B cell (primary cell): ENCODE data around the gene PDE11A. TPM values are rescaled to one million over a fixed set of nuclear protein-coding genes. Genes with fewer than 3 reads are reported as not detected.

ENCODE experiments used
- ATAC-seq: fragments of 200-7000 bp; cut with Tn5 transposase; one replicate; pipeline ENCODE4 v1.10.0; 2021; ENCODE audit warnings: low read depth, mild to moderate bottlenecking, moderate number of reproducible peaks, moderate library complexity
- CTCF ChIA-PET: fragments of 350-600 bp; sonication (Branson Sonifier 250); formaldehyde crosslinking; loops from one replicate; lab custom pipeline; 2021; ENCODE audit warnings: antibody characterized with exemption, inconsistent platforms; lab: Charles Lee
- POLR2A ChIA-PET: fragments of 350-600 bp; sonication (Branson Sonifier 250); formaldehyde crosslinking; loops from one replicate; lab custom pipeline; 2021; ENCODE audit warnings: antibody characterized with exemption; lab: Charles Lee
- DNase-seq: peaks from one replicate; pipeline ENCODE4 v3.0.0; 2013
- H2AFZ ChIP-seq: 2 replicates; pipeline ENCODE4 v1.6.1; 2012; ENCODE audit warnings: mild to moderate bottlenecking, low read depth, low read length; ENCODE audit not compliant: insufficient read depth, poor library complexity, severe bottlenecking
- H3K27ac ChIP-seq, 2 donors: 1 replicate in 1 of 2; 2 replicates in 1 of 2; pipeline ENCODE4 v1.5.1; 2012 to 2013; ENCODE audit warnings: low read length in 2 of 2, mild to moderate bottlenecking in 2 of 2, moderate library complexity in 1 of 2
- H3K27me3 ChIP-seq, 4 experiments: fragments of 200-600 bp in 1 of 4; sonication (generic) in 1 of 4; replicated peaks in 1 of 4; 1 replicate in 2 of 4; 2 replicates in 2 of 4; pipeline versions ENCODE4 v1.6.1 to v1.7.0; 2013 to 2016; ENCODE audit warnings: low read length in 3 of 4, mild to moderate bottlenecking in 2 of 4, mixed read lengths in 1 of 4, moderate library complexity in 1 of 4; ENCODE audit not compliant: insufficient read depth in 4 of 4, control insufficient read depth in 3 of 4; ENCODE audit errors: control extremely low read depth in 1 of 4
- H3K36me3 ChIP-seq, 2 experiments: replicated peaks in 1 of 2; 1 replicate in 1 of 2; 2 replicates in 1 of 2; pipeline versions ENCODE4 v1.6.1 to v1.7.1; 2013; ENCODE audit warnings: low read length in 1 of 2; ENCODE audit not compliant: insufficient read depth in 2 of 2, control insufficient read depth in 1 of 2; ENCODE audit errors: control extremely low read depth in 1 of 2, extremely low read depth in 1 of 2
- H3K4me1 ChIP-seq, 2 donors: fragments of 200-600 bp in 1 of 2; sonication (generic) in 1 of 2; 1 replicate in 1 of 2; 2 replicates in 1 of 2; pipeline versions ENCODE4 v1.5.1 to v1.6.1; 2013 to 2017; ENCODE audit warnings: low read length in 2 of 2; ENCODE audit not compliant: control insufficient read depth in 2 of 2, insufficient read depth in 2 of 2
- H3K4me2 ChIP-seq: replicated peaks from 2 replicates; pipeline ENCODE3; 2012; ENCODE audit warnings: mild to moderate bottlenecking, low read depth, low read length; ENCODE audit not compliant: poor library complexity, severe bottlenecking
- H3K4me3 ChIP-seq, 5 experiments: fragments of 200-600 bp in 1 of 5; sonication (generic) in 1 of 5; 1 replicate in 3 of 5; 2 replicates in 2 of 5; pipeline versions ENCODE4 v1.5.1 to v1.7.0; 2011 to 2016; ENCODE audit warnings: low read length in 4 of 5, mild to moderate bottlenecking in 4 of 5, low read depth in 2 of 5, control low read depth in 1 of 5, moderate library complexity in 1 of 5; ENCODE audit not compliant: insufficient read depth in 1 of 5; ENCODE audit errors: control extremely low read depth in 1 of 5, extremely low read depth in 1 of 5
- H3K79me2 ChIP-seq: fragments of 200-600 bp; sonication (generic); one replicate; pipeline ENCODE4 v1.6.0; 2016; ENCODE audit warnings: low read length; ENCODE audit not compliant: control insufficient read depth, insufficient read depth
- H3K9ac ChIP-seq: fragments of 200-600 bp; sonication (generic); 2 replicates; pipeline ENCODE4 v1.6.1; 2017; ENCODE audit warnings: mild to moderate bottlenecking, low read length, moderate library complexity
- H3K9me3 ChIP-seq, 3 donors: one replicate each; pipeline versions ENCODE4 v1.6.1 to v1.7.1; 2013; ENCODE audit warnings: low read length in 2 of 3; ENCODE audit not compliant: control insufficient read depth in 2 of 3, insufficient read depth in 1 of 3; ENCODE audit errors: control extremely low read depth in 1 of 3
- H4K20me1 ChIP-seq: 2 replicates; pipeline ENCODE4 v1.6.0; 2012; ENCODE audit warnings: mild to moderate bottlenecking, low read length; ENCODE audit not compliant: insufficient read depth, control insufficient read depth, poor library complexity, severe bottlenecking
- H3K27ac Mint-ChIP-seq: one replicate; pipeline ENCODE4 v1.8.0; 2021; ENCODE audit warnings: mixed read lengths
- H3K27me3 Mint-ChIP-seq: one replicate; pipeline ENCODE4 v1.8.0; 2021; ENCODE audit warnings: mixed read lengths
- H3K4me1 Mint-ChIP-seq: one replicate; pipeline ENCODE4 v1.8.0; 2021; ENCODE audit warnings: mixed read lengths
- H3K4me3 Mint-ChIP-seq: one replicate; pipeline ENCODE4 v1.8.0; 2021; ENCODE audit warnings: mixed read lengths
- H3K9me3 Mint-ChIP-seq: one replicate; pipeline ENCODE4 v1.8.0; 2022; ENCODE audit warnings: mixed read lengths; ENCODE audit not compliant: insufficient read depth
- CTCF ChIP-seq: fragments of 200-600 bp; IDR thresholded peaks from one replicate; pipeline ENCODE4 v1.8.0; 2022; ENCODE audit warnings: antibody characterized with exemption, mild to moderate bottlenecking
- EZH2 ChIP-seq: IDR thresholded peaks from 2 replicates; pipeline ENCODE4 v1.6.1; 2012; ENCODE audit warnings: borderline replicate concordance, low read depth, mild to moderate bottlenecking, moderate library complexity, low read length; ENCODE audit not compliant: insufficient read depth, poor library complexity, severe bottlenecking
- WGBS: methylation state at CpG from one replicate; pipeline ENCODE4 v1.1.5; 2013; ENCODE audit warnings: missing lambda C conversion rate; ENCODE audit not compliant: insufficient coverage; 5-methylcytosine and 5-hydroxymethylcytosine counted together
- intact Hi-C: fragments of 100-400 bp; cut with micrococcal nuclease; formaldehyde crosslinking; loops from one replicate; pipeline ENCODE4 v1.10.0; 2022
- polyA plus RNA-seq: library from polyadenylated mRNA; depleted of rRNA; stranded (reverse); fragments of >200 nt; gene quantifications from 2 replicates; pipeline ENCODE4 v1.2.3, GENCODE V29; 2012
- total RNA-seq, 2 donors: library from RNA; stranded (reverse); fragments of 120-200 nt in 1 of 2; gene quantifications; 1 replicate in 1 of 2; 2 replicates in 1 of 2; pipeline versions ENCODE4 v1.2.3 to v1.2.4, GENCODE V29; 2013 to 2022

Gene PDE11A
- total and polyA plus RNA-seq, 2 donors (not counting 1 experiment from before 2014, with no cell fraction given), result 0.25 TPM; not detected in 1

DNA sequence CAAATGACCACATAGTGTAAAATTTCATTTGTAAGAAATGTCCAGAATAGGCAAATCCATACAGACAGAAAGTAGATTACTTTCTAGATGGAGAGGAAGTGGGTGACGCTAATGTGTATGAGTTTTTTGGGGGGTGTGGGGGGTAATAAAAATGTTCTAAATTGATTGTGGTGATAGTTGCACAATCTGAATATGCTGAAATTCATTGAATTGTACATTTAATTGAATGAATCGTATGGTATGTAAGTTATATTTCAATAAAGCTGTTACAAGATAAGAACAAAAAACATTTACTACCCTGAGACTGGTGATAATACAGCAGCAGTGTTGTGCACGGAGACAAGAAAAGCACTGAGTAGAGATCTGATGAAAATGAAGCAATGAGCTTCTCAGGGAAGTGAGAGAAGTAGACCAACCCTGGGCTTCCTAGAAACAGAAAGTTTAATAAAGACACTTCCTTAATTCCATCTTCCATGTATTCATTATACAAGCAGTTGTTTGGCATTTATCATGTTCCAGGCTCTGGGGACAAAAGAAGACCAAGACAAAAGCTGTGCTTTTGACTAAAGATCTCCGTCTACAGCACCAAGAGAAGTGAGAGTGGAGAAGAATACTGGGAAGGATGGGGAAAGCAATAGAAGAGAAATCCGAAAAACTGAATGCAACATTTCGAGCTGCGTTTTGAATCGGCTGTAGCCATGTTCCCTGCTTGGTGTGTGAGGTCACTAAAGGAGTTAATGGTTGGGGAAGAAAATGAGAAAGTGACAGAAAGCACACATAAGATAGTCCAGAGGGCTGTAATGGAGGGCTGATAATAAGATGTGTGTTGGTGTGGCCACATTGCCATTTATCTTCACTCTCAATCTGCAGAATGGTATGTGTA is 1.8 kb upstream of the PDE11A start:
- TF ChIP-seq EZH2 (no peak), CTCF (no peak)
- peaks cover 5% of the 10 kb centered on the region for H3K4me1 Mint-ChIP-seq
- Histone ChIP-seq H3K4me2 (no peak overlapping the region), H4K20me1 (no peaks in the 10 kb centered on the region), H3K79me2 (no peaks in the 10 kb centered on the region), H2AFZ (no peak overlapping the region), H3K9ac (no peak overlapping the region), H3K27ac (no peak overlapping the region), H3K36me3 (no peaks in the 10 kb centered on the region), H3K4me1 (peaks cover 4 to 6% of the 10 kb centered on the region in 2 donors), H3K9me3 (peaks cover 0 to 7% (median 0%) of the 10 kb centered on the region in 3 donors), H3K4me3 (no peak overlapping the region), H3K27me3 (peaks cover 0 to 26% (median 11%) of the 10 kb centered on the region in 4 experiments)
- H3K27ac Mint-ChIP-seq, result no peak overlapping the region
- WGBS, result 92% methylated on average over 6 of the region's 8 CpGs
- POLR2A ChIA-PET, result no interaction called here
- peaks cover 2% of the 10 kb centered on the region for H3K9me3 Mint-ChIP-seq
- DNase-seq (no peak), ATAC-seq (no peak)
- no peak overlapping the region for H3K4me3 Mint-ChIP-seq
- CTCF ChIA-PET, result no interaction called here
- H3K27me3 Mint-ChIP-seq, result peaks cover 52% of the 10 kb centered on the region
- intact Hi-C loops, result no loop called here

GRCh38 chr2:178072000-178072382 is 586 bp downstream of the PDE11A start:
- Mint-ChIP-seq H3K27ac (no peak overlapping the region), H3K4me1 (peaks cover 5% of the 10 kb centered on the region), H3K9me3 (no peaks in the 10 kb centered on the region), H3K27me3 (peaks cover 65% of the 10 kb centered on the region), H3K4me3 (no peak overlapping the region)
- TF ChIP-seq EZH2 (no peak), CTCF (no peak)
- POLR2A ChIA-PET, result no interaction called here
- intact Hi-C loops, result no loop called here
- CTCF ChIA-PET, result no interaction called here
- Histone ChIP-seq H3K79me2 (no peaks in the 10 kb centered on the region), H4K20me1 (no peaks in the 10 kb centered on the region), H3K9ac (no peak overlapping the region), H3K36me3 (no peaks in the 10 kb centered on the region), H3K4me2 (no peak overlapping the region), H3K27me3 (peaks cover 0 to 26% (median 13%) of the 10 kb centered on the region in 4 experiments), H3K4me1 (peaks cover 4 to 6% of the 10 kb centered on the region in 2 donors), H2AFZ (no peak overlapping the region), H3K4me3 (no peak overlapping the region), H3K9me3 (peaks cover 0 to 7% (median 0%) of the 10 kb centered on the region in 3 donors), H3K27ac (no peak overlapping the region)
- 89% methylated on average over 11 of the region's 11 CpGs for WGBS
- ATAC-seq (no peak), DNase-seq (no peak)
